Stomach (tissue), 19 donors: ENCODE data around the gene KLF8. TPM values are rescaled to one million over a fixed set of nuclear protein-coding genes. Genes with fewer than 3 reads are reported as not detected.
"Not testable (repeated sequence)": the region's sequence is repeated elsewhere in the genome, so short reads cannot be mapped to it uniquely, and the experiment has no call there.

Experiments
- DNase-seq, 2 donors: peaks; one replicate each; pipeline versions ENCODE4 v3.0.0 to v3.0.0-alpha.2; 2013 to 2019
- H3K27ac ChIP-seq, 5 donors: fragments of 200-600 bp in 4 of 5; sonication (generic) in 4 of 5; one replicate each; pipeline ENCODE4 v1.5.1; 2013 to 2019; ENCODE audit warnings: mild to moderate bottlenecking in 1 of 5, moderate library complexity in 1 of 5
- H3K27me3 ChIP-seq, 3 donors: fragments of 200-600 bp; sonication (generic); one replicate each; pipeline ENCODE4 v1.5.1; 2017 to 2019; ENCODE audit warnings: mixed run types in 1 of 3
- H3K36me3 ChIP-seq, 4 donors: fragments of 200-600 bp; sonication (generic); 1 replicate in 3 of 4; 2 replicates in 1 of 4; pipeline ENCODE4 v1.5.1; 2016 to 2019
- H3K4me1 ChIP-seq, 4 donors: fragments of 200-600 bp; sonication (generic); one replicate each; pipeline ENCODE4 v1.5.1; 2016 to 2019
- H3K4me3 ChIP-seq, 4 donors: fragments of 200-600 bp; sonication (generic) in 3 of 4; one replicate each; pipeline ENCODE4 v1.5.1; 2016 to 2019; ENCODE audit warnings: mild to moderate bottlenecking in 1 of 4
- H3K9me3 ChIP-seq, 4 donors: fragments of 200-600 bp; sonication (generic); one replicate each; pipeline ENCODE4 v1.5.1; 2016 to 2019
- EP300 ChIP-seq: sonication (generic); formaldehyde crosslinking; IDR thresholded peaks from one replicate; pipeline ENCODE4 v1.6.1; 2017; ENCODE audit warnings: antibody characterized with exemption
- POLR2A ChIP-seq, 4 donors: fragments of 450-650 bp; IDR thresholded peaks; one replicate each; pipeline ENCODE4 v1.6.1; 2016; ENCODE audit warnings: antibody characterized with exemption in 4 of 4, control low read depth in 2 of 4, mild to moderate bottlenecking in 1 of 4, moderate library complexity in 1 of 4
- POLR2AphosphoS5 ChIP-seq, 3 donors: sonication (generic); formaldehyde crosslinking; IDR thresholded peaks; one replicate each; pipeline ENCODE4 v1.6.1; 2016; ENCODE audit warnings: antibody characterized with exemption in 3 of 3
- WGBS, 5 donors: extraction: QIAGEN DNeasy Blood & Tissue Kit in 3 of 5; methylation state at CpG; one replicate each; pipeline versions ENCODE4 v1.1.5 to v1.1.7; 2013 to 2018; 5-methylcytosine and 5-hydroxymethylcytosine counted together
- intact Hi-C: fragments of 100-400 bp; cut with DNase I; formaldehyde crosslinking; loops from one replicate; pipeline ENCODE4 v1.15.1; 2023; ENCODE audit warnings: low total_unique reads
- long read RNA-seq, 10 donors: transcript quantifications; one replicate each; lab custom pipeline, GENCODE V29; 2026
- polyA plus RNA-seq, 3 donors: library from polyadenylated mRNA; stranded (reverse); fragments of 200-250 nt; gene quantifications; one replicate each; pipeline ENCODE4 v1.2.3, GENCODE V29; 2013
- total RNA-seq, 5 donors: library from RNA; depleted of rRNA; stranded (reverse); fragments of >200 nt; gene quantifications; one replicate each; pipeline versions ENCODE4 v1.1.0 to v1.2.3, GENCODE V29; 2014 to 2016
- TF ChIP-seq, protein P1 (sequence below), 7 experiments: fragments of 450-650 bp in 4 of 7; fragments of 200-600 bp in 3 of 7; sonication (generic) in 3 of 7; IDR thresholded peaks; one replicate each; pipeline ENCODE4 v1.5.1; 2016 to 2019; ENCODE audit warnings: antibody characterized with exemption in 7 of 7, control low read depth in 2 of 7, mild to moderate bottlenecking in 1 of 7
- donor health status: healthy with polysubstance abuse.
- donor health status: Bipolar disorder and iron deficiency.
- donor health status: healthy.

KLF8 gene
- total RNA-seq (10 to 100 TPM in 1 of 5 donors, 1 to 10 TPM in 3, under 1 TPM in 1; 0.29 to 15.2 (median 7.2) TPM), polyA plus RNA-seq (10 to 100 TPM in 1 of 3 donors, 1 to 10 TPM in 2; 1.1 to 13.3 (median 2.1) TPM)
- long read RNA-seq, donor 1, full-length matches to known transcripts = 1 of 1 reads
- long read RNA-seq, donor 1, partial matches to known transcripts = 0 of 1 reads
- long read RNA-seq, donor 1, other reads (novel, unspliced or antisense) = 0 of 1 reads
- long read RNA-seq, donor 2, full-length matches to known transcripts = 1 of 1 reads
- long read RNA-seq, donor 2, partial matches to known transcripts = 0 of 1 reads
- long read RNA-seq, donor 2, other reads (novel, unspliced or antisense) = 0 of 1 reads
- long read RNA-seq, donor 3 = 0 reads
- long read RNA-seq, donor 4 = 0 reads
- long read RNA-seq, donor 5 = 0 reads
- long read RNA-seq, donor 6, full-length matches to known transcripts = 2 of 7 reads
- long read RNA-seq, donor 6, partial matches to known transcripts = 5 of 7 reads
- long read RNA-seq, donor 6, other reads (novel, unspliced or antisense) = 0 of 7 reads
- long read RNA-seq, donor 7, partial matches to known transcripts = 0 of 1 reads
- long read RNA-seq, donor 7, other reads (novel, unspliced or antisense) = 0 of 1 reads
- long read RNA-seq, donor 8, partial matches to known transcripts = 0 of 1 reads
- long read RNA-seq, donor 8, other reads (novel, unspliced or antisense) = 0 of 1 reads
- long read RNA-seq, donor 9, partial matches to known transcripts = 0 of 1 reads
- long read RNA-seq, donor 9, other reads (novel, unspliced or antisense) = 0 of 1 reads
- long read RNA-seq, donor 10 = 0 reads

GRCh38 chrX:56232221-56233082, at the start of gene KLF8:
Gene KLF8 (plus strand): TSS chrX:56232356. CDS start chrX:56233335, 979 bp downstream.
- 0 to 33% (median 7%) methylated on average over 20 to 38 of the region's 38 CpGs for WGBS, 5 donors
- peak within 1 kb of the TSS; percentile 10 to 80 (median 69) for H3K27ac ChIP-seq
- TF ChIP-seq POLR2AphosphoS5 (IDR thresholded peaks at IDR 0.05) = peak in 1 of 3 donors; percentile 15
- no peak for TF ChIP-seq POLR2A (IDR thresholded peaks at IDR 0.05)

GRCh38 chrX:56206945-56207344, 25.2 kb upstream of the KLF8 start:
- H3K4me1 ChIP-seq, intact Hi-C loops, DNase-seq, H3K27ac ChIP-seq, H3K4me3 ChIP-seq, H3K27me3 ChIP-seq: not testable (repeated sequence)
- Histone ChIP-seq H3K9me3 (peaks cover 0 to 19% (median 7%) of the 10 kb centered on the region in 4 donors), H3K36me3 (peaks cover 0 to 11% (median 0%) of the 10 kb centered on the region in 4 donors)
- WGBS, 5 donors = 71 to 100% (median 79%) methylated on average over 2 of the region's 2 CpGs

More at GRCh38 chrX:56232221-56233082, at the start of gene KLF8:
- no peaks in the 10 kb centered on the region for H3K36me3 ChIP-seq
- H3K4me3 ChIP-seq = peak within 1 kb of the TSS; percentile 43 to 51 (median 50)
- intact Hi-C loops = no loop called here
- peaks cover 0 to 8% (median 0%) of the 10 kb centered on the region in 3 donors for H3K27me3 ChIP-seq
- H3K4me1 ChIP-seq = peaks cover 0 to 11% (median 0%) of the 10 kb centered on the region in 4 donors
- H3K9me3 ChIP-seq = no peaks in the 10 kb centered on the region
- peak; percentile 44 to 77 for DNase-seq

GRCh38 chrX:56211701-56212100, 20.5 kb upstream of the KLF8 start:
- H3K27me3 ChIP-seq = no peaks in the 10 kb centered on the region
- no peak for TF ChIP-seq POLR2A (IDR thresholded peaks at IDR 0.05)
- no peak for TF ChIP-seq POLR2AphosphoS5 (IDR thresholded peaks at IDR 0.05)
- TF ChIP-seq, protein P1, sequence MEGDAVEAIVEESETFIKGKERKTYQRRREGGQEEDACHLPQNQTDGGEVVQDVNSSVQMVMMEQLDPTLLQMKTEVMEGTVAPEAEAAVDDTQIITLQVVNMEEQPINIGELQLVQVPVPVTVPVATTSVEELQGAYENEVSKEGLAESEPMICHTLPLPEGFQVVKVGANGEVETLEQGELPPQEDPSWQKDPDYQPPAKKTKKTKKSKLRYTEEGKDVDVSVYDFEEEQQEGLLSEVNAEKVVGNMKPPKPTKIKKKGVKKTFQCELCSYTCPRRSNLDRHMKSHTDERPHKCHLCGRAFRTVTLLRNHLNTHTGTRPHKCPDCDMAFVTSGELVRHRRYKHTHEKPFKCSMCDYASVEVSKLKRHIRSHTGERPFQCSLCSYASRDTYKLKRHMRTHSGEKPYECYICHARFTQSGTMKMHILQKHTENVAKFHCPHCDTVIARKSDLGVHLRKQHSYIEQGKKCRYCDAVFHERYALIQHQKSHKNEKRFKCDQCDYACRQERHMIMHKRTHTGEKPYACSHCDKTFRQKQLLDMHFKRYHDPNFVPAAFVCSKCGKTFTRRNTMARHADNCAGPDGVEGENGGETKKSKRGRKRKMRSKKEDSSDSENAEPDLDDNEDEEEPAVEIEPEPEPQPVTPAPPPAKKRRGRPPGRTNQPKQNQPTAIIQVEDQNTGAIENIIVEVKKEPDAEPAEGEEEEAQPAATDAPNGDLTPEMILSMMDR (IDR thresholded peaks at IDR 0.05) = no peak
- TF ChIP-seq EP300 = no peak
- 80 to 97% (median 90%) methylated on average over 1 to 3 of the region's 3 CpGs for WGBS, 5 donors
- no peak overlapping the region for H3K27ac ChIP-seq
- no peaks in the 10 kb centered on the region for H3K4me1 ChIP-seq
- peaks cover 0 to 19% (median 5%) of the 10 kb centered on the region in 4 donors for H3K9me3 ChIP-seq
- intact Hi-C loops = no loop called here
- peaks cover 0 to under 1% (median 0%) of the 10 kb centered on the region in 4 donors for H3K36me3 ChIP-seq
- no peak overlapping the region for H3K4me3 ChIP-seq
- DNase-seq = no peak

DNA sequence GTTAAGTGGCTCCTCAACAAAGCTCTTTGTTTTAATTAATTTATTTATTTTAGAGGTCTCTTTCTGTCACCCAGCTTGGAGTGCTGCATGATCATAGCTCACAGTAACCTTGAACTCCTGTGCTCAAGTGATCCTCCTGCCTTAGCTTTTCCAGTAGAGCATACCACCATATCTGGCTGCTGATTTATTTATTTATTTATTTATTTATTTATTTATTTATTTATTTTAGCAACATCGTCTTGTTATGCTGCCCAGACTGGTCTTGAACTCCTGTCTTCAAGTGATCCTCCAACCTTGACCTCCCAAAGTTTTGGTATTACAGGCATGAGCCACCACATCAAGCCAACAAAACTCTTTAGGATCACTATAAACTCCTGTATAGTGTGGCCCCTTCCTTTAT, 15.8 kb upstream of the KLF8 start:
- intact Hi-C loops = no loop called here
- no peaks in the 10 kb centered on the region for H3K4me1 ChIP-seq
- WGBS, 5 donors = 67 to 100% (median 86%) methylated on average over 1 of the region's 1 CpG
- H3K27ac ChIP-seq = no peak overlapping the region
- H3K27me3 ChIP-seq = no peaks in the 10 kb centered on the region
- H3K4me3 ChIP-seq = no peak overlapping the region
- H3K9me3 ChIP-seq = peaks cover 0 to 9% (median 3%) of the 10 kb centered on the region in 4 donors
- no peaks in the 10 kb centered on the region for H3K36me3 ChIP-seq
- TF ChIP-seq POLR2A (IDR thresholded peaks at IDR 0.05) (no peak), POLR2AphosphoS5 (IDR thresholded peaks at IDR 0.05) (no peak), EP300 (no peak)
- TF ChIP-seq, protein P1 (IDR thresholded peaks at IDR 0.05) = no peak
- no peak for DNase-seq
